HepG2 (cell line): ENCODE measurements around the gene ADSS1. TPM values are rescaled to one million over a fixed set of nuclear protein-coding genes. Genes with fewer than 3 reads are reported as not detected.

Experiments
- ATF7 ChIP-seq, 2 experiments: fragments of 450-650 bp in 1 of 2; sonication (generic) in 1 of 2; formaldehyde crosslinking in 1 of 2; IDR thresholded peaks; 2 replicates each; pipeline versions ENCODE4 v1.4.0 to v1.6.1; 2016 to 2020; ENCODE audit warnings: antibody characterized with exemption in 1 of 2, mild to moderate bottlenecking in 1 of 2, missing genetic modification reagents in 1 of 2
- CEBPG ChIP-seq: IDR thresholded peaks from 2 replicates; pipeline ENCODE4 v1.6.1; 2016
- CENPX ChIP-seq: sonication (generic); formaldehyde crosslinking; IDR thresholded peaks from 2 replicates; pipeline ENCODE4 v1.9.0; 2021; ENCODE audit warnings: mild to moderate bottlenecking, missing genetic modification reagents, moderate library complexity
- JUN ChIP-seq: sonication (generic); formaldehyde crosslinking; IDR thresholded peaks from 2 replicates; pipeline ENCODE4 v1.4.0; 2020; ENCODE audit warnings: mild to moderate bottlenecking, missing genetic modification reagents
- MIER2 ChIP-seq: IDR thresholded peaks from 2 replicates; pipeline ENCODE4 v1.6.1; 2016; ENCODE audit warnings: missing biosample characterization, missing genetic modification reagents
- PAWR ChIP-seq: sonication (generic); formaldehyde crosslinking; IDR thresholded peaks from 2 replicates; pipeline ENCODE4 v1.4.0; 2020; ENCODE audit warnings: missing genetic modification reagents, mild to moderate bottlenecking, borderline replicate concordance
- PCBP2 ChIP-seq: fragments of 200-400 bp; formaldehyde crosslinking; optimal IDR thresholded peaks from 2 replicates; pipeline ENCODE3; 2018; ENCODE audit warnings: low read length, low read depth; ENCODE audit not compliant: poor library complexity, severe bottlenecking
- POLR2AphosphoS5 ChIP-seq: IDR thresholded peaks from 2 replicates; pipeline ENCODE4 v1.6.1; 2012; ENCODE audit warnings: low read depth, low read length
- TOE1 ChIP-seq: sonication (generic); formaldehyde crosslinking; IDR thresholded peaks from 2 replicates; pipeline ENCODE4 v1.4.0; 2020; ENCODE audit warnings: mild to moderate bottlenecking, missing genetic modification reagents
- ZNF20 ChIP-seq: sonication (generic); formaldehyde crosslinking; IDR thresholded peaks from 2 replicates; pipeline ENCODE4 v1.4.0; 2020; ENCODE audit warnings: mild to moderate bottlenecking, moderate library complexity, missing genetic modification reagents
- ZNF230 ChIP-seq: sonication (generic); formaldehyde crosslinking; IDR thresholded peaks from 2 replicates; pipeline ENCODE4 v1.4.0; 2020; ENCODE audit warnings: mild to moderate bottlenecking, missing genetic modification reagents
- ZNF570 ChIP-seq: sonication (generic); formaldehyde crosslinking; IDR thresholded peaks from 2 replicates; pipeline ENCODE4 v1.4.0; 2020; ENCODE audit warnings: mild to moderate bottlenecking, missing genetic modification reagents, borderline replicate concordance
- polyA plus RNA-seq, 8 experiments: library from polyadenylated mRNA; depleted of rRNA in 3 of 8; stranded (reverse) in 7 of 8; unstranded in 1 of 8; fragments of >200 nt; fragmentation: Illumina TruSeq in 4 of 8; extraction: Trizol in 4 of 8; gene quantifications; 2 replicates each; pipeline versions ENCODE4 v1.2.1 to v1.2.3, GENCODE V29; 2011 to 2016; ENCODE audit warnings: low read depth in 4 of 8, missing spikeins in 1 of 8, mixed read lengths in 1 of 8; ENCODE audit not compliant: insufficient read depth in 1 of 8
- total RNA-seq, 5 experiments: library from RNA; depleted of rRNA; stranded (reverse); fragments of >200 nt; fragmentation: Illumina TruSeq; extraction: Trizol; gene quantifications; 2 replicates each; pipeline ENCODE4 v1.2.3, GENCODE V29; 2016; ENCODE audit warnings: low read depth in 1 of 5
- TF ChIP-seq, protein P1 (sequence below): sonication (generic); formaldehyde crosslinking; IDR thresholded peaks from 2 replicates; pipeline ENCODE4 v1.4.0; 2020; ENCODE audit warnings: low read depth, mild to moderate bottlenecking, missing genetic modification reagents
- TF ChIP-seq, protein P2 (sequence below): sonication (generic); formaldehyde crosslinking; conservative IDR thresholded peaks from 2 replicates; pipeline ENCODE4 v1.5.0; 2020; ENCODE audit warnings: missing genetic modification reagents
- TF ChIP-seq, protein P3 (sequence below): sonication (generic); formaldehyde crosslinking; IDR thresholded peaks from 2 replicates; pipeline ENCODE4 v1.4.0; 2020; ENCODE audit warnings: missing genetic modification reagents, borderline replicate concordance
- TF ChIP-seq, protein P4 (sequence below): IDR thresholded peaks from 2 replicates; pipeline ENCODE4 v1.6.1; 2018; ENCODE audit warnings: missing genetic modification reagents
- TF ChIP-seq, protein P5 (sequence below): sonication (generic); formaldehyde crosslinking; IDR thresholded peaks from 2 replicates; pipeline ENCODE4 v1.8.1; 2023; ENCODE audit warnings: mild to moderate bottlenecking, missing genetic modification reagents
- TF ChIP-seq, protein P6 (sequence below), 2 experiments: sonication (generic) in 1 of 2; formaldehyde crosslinking in 1 of 2; IDR thresholded peaks; 2 replicates each; pipeline versions ENCODE4 v1.4.0 to v1.6.1; 2018 to 2020; ENCODE audit warnings: missing genetic modification reagents in 2 of 2, borderline replicate concordance in 1 of 2, low read depth in 1 of 2, mild to moderate bottlenecking in 1 of 2, missing biosample characterization in 1 of 2

ADSS1 gene
- total and polyA plus RNA-seq, 2 of the 13 experiments (the other 11 are each of a cell fraction or from before 2014, with no cell fraction given), result 1.0 to 36.7 TPM

DNA sequence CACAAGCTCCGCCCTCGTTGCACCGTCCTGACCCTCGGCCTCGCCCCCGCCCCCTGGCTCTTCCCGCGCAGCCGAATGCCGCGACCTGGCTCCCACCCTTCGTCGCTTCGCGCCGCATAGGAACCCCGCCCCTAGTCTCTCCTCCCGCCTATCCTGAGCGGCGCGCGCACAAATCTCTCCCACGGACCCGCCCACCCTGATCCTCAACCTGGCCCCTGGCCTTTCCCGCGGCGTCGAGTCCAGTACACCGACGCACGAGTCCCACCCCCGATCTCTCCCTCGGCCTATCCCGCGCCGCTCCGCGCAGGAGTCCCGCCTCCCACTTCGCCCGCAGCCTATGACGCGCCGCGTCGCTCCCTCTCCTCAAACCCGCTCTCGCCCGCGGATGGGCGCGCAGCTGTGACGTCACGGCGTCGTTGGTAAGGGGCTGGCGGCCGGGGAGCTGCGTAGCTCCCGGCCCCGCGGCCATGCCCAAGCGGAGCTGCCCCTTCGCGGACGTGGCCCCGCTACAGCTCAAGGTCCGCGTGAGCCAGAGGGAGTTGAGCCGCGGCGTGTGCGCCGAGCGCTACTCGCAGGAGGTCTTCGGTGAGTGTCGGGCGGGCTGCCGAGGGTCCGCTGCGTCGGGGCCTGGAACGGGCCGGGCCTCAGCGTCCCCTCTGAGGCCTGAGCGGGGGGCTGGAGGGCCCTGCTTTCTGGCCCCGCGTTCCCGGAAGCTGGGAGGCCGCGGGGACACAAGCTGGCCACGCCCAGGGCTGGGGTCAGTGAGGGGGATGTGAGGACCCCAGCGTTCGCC lies 28.9 kb downstream of the ADSS1 start, which contains the start of gene SIVA1 (continued):
- TF ChIP-seq, protein P1, sequence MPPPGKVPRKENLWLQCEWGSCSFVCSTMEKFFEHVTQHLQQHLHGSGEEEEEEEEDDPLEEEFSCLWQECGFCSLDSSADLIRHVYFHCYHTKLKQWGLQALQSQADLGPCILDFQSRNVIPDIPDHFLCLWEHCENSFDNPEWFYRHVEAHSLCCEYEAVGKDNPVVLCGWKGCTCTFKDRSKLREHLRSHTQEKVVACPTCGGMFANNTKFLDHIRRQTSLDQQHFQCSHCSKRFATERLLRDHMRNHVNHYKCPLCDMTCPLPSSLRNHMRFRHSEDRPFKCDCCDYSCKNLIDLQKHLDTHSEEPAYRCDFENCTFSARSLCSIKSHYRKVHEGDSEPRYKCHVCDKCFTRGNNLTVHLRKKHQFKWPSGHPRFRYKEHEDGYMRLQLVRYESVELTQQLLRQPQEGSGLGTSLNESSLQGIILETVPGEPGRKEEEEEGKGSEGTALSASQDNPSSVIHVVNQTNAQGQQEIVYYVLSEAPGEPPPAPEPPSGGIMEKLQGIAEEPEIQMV (CRISPR knock-in tag), result peak; percentile 91
- TF ChIP-seq ZNF570 (CRISPR knock-in tag), result 0 out of 2 replicates have a peak, but pooled peaks have one; percentile 59
- TF ChIP-seq CEBPG (CRISPR knock-in tag), result no peak
- 0 out of 2 replicates have a peak, but pooled peaks have one; percentile 72 for TF ChIP-seq ZNF230 (CRISPR knock-in tag)
- TF ChIP-seq MIER2 (CRISPR knock-in tag), result no peak
- TF ChIP-seq, protein P2, sequence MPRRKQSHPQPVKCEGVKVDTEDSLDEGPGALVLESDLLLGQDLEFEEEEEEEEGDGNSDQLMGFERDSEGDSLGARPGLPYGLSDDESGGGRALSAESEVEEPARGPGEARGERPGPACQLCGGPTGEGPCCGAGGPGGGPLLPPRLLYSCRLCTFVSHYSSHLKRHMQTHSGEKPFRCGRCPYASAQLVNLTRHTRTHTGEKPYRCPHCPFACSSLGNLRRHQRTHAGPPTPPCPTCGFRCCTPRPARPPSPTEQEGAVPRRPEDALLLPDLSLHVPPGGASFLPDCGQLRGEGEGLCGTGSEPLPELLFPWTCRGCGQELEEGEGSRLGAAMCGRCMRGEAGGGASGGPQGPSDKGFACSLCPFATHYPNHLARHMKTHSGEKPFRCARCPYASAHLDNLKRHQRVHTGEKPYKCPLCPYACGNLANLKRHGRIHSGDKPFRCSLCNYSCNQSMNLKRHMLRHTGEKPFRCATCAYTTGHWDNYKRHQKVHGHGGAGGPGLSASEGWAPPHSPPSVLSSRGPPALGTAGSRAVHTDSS, result no peak; the same call in 1 of the 2 replicates
- TF ChIP-seq, protein P3, sequence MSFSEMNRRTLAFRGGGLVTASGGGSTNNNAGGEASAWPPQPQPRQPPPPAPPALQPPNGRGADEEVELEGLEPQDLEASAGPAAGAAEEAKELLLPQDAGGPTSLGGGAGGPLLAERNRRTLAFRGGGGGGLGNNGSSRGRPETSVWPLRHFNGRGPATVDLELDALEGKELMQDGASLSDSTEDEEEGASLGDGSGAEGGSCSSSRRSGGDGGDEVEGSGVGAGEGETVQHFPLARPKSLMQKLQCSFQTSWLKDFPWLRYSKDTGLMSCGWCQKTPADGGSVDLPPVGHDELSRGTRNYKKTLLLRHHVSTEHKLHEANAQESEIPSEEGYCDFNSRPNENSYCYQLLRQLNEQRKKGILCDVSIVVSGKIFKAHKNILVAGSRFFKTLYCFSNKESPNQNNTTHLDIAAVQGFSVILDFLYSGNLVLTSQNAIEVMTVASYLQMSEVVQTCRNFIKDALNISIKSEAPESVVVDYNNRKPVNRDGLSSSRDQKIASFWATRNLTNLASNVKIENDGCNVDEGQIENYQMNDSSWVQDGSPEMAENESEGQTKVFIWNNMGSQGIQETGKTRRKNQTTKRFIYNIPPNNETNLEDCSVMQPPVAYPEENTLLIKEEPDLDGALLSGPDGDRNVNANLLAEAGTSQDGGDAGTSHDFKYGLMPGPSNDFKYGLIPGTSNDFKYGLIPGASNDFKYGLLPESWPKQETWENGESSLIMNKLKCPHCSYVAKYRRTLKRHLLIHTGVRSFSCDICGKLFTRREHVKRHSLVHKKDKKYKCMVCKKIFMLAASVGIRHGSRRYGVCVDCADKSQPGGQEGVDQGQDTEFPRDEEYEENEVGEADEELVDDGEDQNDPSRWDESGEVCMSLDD (CRISPR knock-in tag), result no peak; the same call in 1 of the 2 replicates
- TF ChIP-seq, protein P4, sequence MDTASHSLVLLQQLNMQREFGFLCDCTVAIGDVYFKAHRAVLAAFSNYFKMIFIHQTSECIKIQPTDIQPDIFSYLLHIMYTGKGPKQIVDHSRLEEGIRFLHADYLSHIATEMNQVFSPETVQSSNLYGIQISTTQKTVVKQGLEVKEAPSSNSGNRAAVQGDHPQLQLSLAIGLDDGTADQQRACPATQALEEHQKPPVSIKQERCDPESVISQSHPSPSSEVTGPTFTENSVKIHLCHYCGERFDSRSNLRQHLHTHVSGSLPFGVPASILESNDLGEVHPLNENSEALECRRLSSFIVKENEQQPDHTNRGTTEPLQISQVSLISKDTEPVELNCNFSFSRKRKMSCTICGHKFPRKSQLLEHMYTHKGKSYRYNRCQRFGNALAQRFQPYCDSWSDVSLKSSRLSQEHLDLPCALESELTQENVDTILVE (CRISPR knock-in tag), result no peak
- TF ChIP-seq PAWR (CRISPR knock-in tag), result no peak
- TF ChIP-seq PCBP2, result no peak
- peak; percentile 86 for TF ChIP-seq ATF7 (IDR thresholded peaks at IDR 0.05)
- 0 out of 2 replicates have a peak, but pooled peaks have one; percentile 12 for TF ChIP-seq ATF7 (CRISPR knock-in tag; IDR thresholded peaks at IDR 0.05)
- TF ChIP-seq POLR2AphosphoS5, result peak; percentile 72
- TF ChIP-seq, protein P5, sequence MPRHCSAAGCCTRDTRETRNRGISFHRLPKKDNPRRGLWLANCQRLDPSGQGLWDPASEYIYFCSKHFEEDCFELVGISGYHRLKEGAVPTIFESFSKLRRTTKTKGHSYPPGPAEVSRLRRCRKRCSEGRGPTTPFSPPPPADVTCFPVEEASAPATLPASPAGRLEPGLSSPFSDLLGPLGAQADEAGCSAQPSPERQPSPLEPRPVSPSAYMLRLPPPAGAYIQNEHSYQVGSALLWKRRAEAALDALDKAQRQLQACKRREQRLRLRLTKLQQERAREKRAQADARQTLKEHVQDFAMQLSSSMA (CRISPR knock-in tag), result no peak
- TF ChIP-seq CENPX (CRISPR knock-in tag), result no peak
- no peak for TF ChIP-seq TOE1 (CRISPR knock-in tag)
- TF ChIP-seq, protein P6, sequence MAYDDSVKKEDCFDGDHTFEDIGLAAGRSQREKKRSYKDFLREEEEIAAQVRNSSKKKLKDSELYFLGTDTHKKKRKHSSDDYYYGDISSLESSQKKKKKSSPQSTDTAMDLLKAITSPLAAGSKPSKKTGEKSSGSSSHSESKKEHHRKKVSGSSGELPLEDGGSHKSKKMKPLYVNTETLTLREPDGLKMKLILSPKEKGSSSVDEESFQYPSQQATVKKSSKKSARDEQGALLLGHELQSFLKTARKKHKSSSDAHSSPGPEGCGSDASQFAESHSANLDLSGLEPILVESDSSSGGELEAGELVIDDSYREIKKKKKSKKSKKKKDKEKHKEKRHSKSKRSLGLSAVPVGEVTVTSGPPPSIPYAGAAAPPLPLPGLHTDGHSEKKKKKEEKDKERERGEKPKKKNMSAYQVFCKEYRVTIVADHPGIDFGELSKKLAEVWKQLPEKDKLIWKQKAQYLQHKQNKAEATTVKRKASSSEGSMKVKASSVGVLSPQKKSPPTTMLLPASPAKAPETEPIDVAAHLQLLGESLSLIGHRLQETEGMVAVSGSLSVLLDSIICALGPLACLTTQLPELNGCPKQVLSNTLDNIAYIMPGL (CRISPR knock-in tag; IDR thresholded peaks at IDR 0.05; ENCODE audit: borderline replicate concordance in 1 of 2, low read depth in 1 of 2), result peak; percentile 28 to 80; a peak in 3 of 4 replicates
- 0 out of 2 replicates have a peak, but pooled peaks have one; percentile 24 for TF ChIP-seq JUN (CRISPR knock-in tag)
- peak; percentile 18; the same call in 1 of the 2 replicates for TF ChIP-seq ZNF20
